HEK293T (cell line): Measurements from ENCODE around the gene PAX4.

ENCODE experiments used
- FOXA1 ChIP-seq: fragments of 450-650 bp; IDR thresholded peaks from 2 replicates; pipeline ENCODE4 v1.6.1; 2016; ENCODE audit warnings: mild to moderate bottlenecking
- FOXK2 ChIP-seq: fragments of 450-650 bp; IDR thresholded peaks from 2 replicates; pipeline ENCODE4 v1.6.1; 2016; ENCODE audit warnings: mild to moderate bottlenecking
- LEF1 ChIP-seq: fragments of 450-650 bp; IDR thresholded peaks from 2 replicates; pipeline ENCODE4 v1.6.1; 2017; ENCODE audit warnings: mild to moderate bottlenecking, borderline replicate concordance

GRCh38 chr7:127581716-127582115 lies 36.2 kb downstream of the PAX4 start:
- TF ChIP-seq FOXA1 (no peak), FOXK2 (no peak), LEF1 (no peak)
